NCI-H82 treated with DMSO at 0.1 percent for 48 hours (cell line): ENCODE data around the gene LDB2.
A peak's percentile ranks its signal among the peaks of the same experiment; 100 is the strongest.

ENCODE experiments used
- DNase-seq: peaks from one replicate; lab custom pipeline; 2025; ENCODE audit not compliant: unreplicated experiment; lab: John Stamatoyannopoulos, UW

LDB2 gene

DNA sequence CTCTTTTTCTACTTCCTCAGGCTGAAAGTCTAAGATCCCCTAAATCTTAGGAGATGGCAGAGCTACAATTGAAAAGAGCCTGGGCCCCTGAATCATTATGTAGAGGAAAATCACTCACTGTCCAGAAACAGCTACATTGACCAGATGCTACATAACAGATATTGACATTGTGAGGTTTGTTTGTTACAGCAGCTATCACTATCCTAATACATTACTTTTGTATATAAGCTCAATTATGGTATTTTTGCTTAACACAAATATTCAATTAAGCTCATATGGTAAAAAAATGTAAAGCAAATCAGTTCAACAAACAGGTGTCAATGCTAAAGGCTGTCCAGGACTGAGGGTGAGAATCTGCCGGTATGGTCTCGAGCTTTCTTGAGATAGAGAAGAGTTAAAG, 89.4 kb downstream of the LDB2 start:
- no peak for DNase-seq

DNA sequence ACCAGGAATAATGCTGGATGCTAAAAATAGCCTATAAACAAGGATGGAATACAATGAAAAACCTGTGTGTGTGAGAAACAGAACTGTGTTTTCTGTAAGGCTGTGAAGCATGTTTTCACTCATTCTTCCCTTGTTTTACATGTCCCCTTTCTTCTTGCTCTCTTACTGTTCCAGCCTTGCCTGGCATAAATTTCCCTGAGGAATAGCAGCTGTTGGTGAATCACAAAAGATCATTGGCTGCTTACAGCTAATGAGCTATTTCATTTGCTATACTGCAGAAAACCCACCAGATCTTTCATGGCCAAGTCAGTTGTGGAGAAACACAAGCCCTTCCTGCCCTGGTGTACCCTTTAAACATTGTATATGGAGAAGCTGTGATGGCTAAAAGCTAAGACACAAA, 91.1 kb downstream of the LDB2 start:
- no peak for DNase-seq

DNA sequence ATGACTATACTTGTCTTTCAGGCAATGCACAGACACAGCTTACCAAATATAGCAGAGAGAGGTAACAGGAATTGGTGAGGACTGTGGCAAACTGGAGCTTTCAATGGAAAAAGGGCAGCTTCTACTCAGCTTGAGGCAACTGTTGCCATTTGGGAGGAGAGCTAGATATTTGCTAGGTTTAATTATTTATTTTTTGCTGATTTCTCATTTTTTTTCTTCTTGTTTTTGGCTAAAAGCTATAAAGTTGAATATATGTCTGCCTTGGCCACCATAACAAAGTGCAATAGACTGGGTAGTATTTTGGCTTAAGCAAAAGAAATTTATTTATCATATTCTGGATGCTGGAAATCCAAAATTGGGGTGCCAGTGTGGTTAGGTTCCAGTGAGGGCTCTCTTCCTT, 93.9 kb downstream of the LDB2 start:
- no peak for DNase-seq

DNA sequence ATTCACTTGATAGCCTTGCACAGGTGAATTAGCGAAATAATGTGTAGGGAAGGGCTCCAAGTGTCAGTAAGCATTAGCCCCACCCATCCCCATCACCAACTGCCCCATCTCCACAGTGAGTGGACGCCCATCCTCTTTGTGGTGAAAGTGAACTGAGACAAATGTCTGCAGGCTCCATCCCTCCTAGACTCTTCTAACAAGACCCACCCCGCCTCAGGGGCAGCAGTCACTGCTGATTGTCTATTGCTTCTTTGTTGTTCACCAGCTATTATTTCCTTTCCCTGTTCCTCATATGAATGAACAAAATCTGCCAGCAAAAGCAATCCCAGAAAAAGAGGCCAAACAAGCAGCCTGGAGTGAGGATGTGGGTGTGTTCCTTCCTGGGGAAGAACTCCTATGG, 96.4 kb downstream of the LDB2 start:
- DNase-seq, result no peak

DNA sequence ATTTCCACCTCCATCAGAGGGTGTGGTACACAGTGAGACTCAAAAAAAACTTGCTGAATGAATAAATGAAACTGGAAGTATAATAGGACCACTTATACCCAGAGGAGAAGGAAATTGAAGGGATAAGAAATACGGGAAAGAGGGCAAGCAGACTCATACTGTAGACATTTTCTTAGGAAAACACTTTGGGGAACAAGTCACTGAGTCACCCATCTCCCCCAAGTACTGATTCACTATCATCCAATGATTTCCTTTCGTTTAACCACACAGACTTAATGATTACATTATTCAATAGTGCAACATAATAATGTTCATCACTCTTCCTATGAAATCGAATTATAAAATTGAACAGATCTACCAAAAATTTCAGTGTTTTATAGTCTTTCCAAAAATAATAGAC, 97.1 kb downstream of the LDB2 start:
- DNase-seq, result no peak

DNA sequence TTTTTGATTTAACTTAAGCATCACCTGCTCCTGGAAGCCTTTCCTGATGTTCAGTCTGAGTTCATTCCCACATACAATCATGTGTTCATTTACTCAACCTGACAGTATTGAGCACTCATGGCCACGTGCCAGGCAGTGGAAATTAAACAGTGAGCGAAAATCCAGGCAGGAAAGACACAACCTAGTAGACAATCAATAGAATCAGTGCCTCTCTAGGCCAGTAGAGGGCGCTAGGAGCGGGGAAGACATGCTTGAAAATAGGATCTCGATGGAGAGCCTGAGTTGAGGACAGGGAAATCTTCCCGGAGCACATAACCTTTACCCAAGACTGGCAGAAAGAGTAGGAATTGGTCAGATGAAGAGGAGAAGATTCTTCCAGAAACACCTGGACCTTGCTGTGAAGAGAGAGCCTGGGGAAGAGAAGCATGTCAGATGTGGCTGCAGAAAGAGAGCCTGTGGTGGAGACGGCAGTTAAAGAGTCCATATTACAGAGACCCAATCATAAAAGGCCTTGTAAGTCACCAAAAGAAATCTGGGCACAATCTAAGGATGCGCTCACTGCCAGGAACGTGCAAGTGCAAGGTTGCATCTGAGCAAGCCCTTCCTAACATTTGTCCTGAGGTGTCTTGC, 103.5 kb downstream of the LDB2 start:
- DNase-seq, result peak; percentile 2

DNA sequence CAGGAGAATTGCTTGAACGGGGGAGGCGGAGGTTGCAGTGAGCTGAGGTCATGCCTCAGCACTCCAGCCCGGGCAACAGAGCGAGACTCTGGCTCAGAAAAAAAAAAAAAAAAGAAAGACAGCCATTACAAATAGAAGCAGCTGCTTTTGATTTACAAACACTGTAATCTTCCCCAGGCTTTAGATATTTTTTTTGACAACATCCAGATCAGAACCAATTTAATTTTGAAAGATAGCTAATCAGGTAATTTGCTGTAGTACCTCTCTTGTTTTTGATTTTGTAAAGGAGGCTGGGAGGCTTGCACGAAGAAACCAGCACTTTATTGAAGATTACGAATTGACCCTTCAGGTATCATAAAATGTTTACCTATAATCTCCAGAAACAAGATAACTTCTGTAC, 107.0 kb downstream of the LDB2 start:
- DNase-seq, result no peak

DNA sequence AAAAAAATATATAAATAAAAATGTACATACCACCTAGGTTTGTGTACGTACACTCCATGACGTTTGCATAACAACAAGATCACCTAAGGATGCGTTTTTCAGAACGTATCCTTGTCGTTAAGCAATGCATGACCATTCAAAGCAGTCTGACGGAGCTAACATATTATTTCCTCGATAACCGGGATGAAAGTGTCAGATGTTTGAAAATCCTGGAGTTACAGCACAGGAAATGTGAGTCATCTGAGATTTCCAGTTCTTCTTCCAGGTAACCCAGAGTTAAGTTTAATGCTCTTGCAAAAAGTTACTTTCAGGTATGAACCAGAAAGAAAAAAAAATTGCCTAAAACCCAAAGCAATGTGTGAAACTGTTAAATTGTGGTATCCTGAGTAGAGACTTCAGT, 107.9 kb downstream of the LDB2 start:
- DNase-seq, result no peak

DNA sequence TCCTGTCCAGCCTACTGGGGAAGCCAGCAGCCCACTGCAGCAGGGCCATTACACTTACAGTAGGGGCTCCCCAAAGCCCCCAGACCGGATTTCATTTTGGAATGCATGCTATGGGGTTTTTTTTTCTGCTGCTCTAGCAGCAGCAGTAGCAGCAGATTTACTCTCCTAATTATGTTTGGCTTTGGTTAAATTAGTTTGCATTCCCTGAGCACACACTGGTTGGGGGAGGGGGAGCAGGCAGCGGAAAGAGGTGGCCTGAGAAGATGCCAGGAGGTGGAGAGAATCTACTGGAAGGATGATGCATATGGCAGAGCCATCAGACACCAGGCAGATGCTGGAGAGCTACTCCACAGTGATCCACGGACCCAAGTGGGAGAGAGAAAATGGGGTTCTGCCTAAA, 109.6 kb downstream of the LDB2 start:
- DNase-seq, result no peak

DNA sequence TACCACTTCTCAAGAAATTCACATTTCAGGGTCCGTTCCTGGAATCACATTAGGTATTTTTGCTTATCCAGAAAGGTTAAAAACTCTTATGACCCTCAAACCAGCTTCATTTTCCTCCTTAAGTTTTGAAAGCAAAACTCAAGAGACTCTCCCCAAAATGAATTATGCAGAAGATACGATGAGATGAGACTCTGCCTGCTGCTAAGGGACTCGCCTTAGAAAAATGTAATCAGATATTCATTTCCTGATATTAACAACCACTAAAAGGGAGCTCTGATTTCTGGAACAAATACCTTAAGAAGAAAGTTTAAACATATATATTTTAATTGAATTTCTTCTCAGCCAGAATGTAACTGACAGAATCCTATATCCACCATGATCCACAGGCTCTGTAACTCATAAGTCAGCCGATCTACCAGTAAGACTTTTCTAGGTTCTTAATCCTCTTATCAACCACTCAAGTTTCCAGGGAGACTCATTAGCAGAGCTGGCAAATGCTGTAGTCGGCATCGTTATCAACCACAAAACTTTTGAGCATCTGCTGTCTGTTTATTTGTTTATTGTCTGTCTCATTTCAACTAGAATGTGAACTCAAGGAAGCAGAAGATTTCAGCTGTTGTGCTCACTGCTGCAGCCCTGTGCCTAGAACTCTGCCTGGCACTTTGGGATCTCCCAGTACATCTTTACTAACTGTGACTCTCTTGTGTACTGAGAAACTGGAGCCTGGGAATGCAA, 112.5 kb downstream of the LDB2 start:
- peak; percentile 1 for DNase-seq

DNA sequence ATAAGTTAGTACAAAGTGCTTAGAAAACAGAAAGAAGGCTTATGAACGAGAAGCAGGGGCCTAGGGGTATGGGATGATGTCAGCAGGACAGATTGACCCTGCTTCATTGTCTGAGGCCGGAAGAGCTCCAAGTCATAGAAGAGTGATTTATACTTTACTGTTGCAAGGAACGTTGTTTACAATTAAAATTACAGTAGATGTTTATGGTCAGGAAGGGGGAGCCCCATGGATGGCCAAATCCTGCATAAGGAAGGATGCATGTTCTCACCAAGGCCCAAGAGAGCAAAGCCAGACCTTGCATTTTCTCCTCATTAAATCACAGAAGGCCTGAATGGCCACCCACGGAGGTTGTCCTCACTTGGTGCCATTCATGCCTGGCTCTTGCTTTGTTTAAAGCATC, 115.3 kb downstream of the LDB2 start:
- DNase-seq, result no peak

DNA sequence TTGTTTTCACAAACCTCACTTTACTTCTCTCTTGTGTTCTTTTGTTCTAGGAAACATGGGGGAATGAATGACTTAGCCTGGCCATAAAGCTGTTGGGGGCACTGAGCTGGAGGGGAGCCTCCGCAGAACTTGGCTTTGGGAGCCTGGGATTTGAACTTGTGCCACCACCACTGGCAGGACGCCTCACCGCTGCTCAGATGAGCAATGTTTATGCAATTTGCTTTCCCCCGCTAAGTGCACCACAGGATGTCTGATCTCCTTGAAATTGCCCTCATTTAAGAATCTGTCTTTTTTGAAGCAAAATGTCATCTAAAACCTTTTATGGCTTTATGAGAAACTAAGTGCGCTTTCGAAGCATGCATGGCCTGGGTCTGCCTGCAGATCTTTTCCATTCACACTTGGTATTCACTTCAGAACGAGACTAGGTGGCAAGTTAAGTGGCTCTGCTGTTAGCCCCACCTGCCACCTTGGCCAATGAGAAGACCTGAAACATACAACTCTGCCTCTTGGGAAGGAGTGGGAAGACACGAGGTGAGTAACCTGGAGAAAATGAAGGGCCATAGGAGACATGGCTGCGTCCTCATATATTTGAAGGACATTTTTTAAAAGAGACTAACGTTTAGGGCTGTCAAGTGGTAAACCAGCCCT, 119.3 kb downstream of the LDB2 start:
- no peak for DNase-seq

DNA sequence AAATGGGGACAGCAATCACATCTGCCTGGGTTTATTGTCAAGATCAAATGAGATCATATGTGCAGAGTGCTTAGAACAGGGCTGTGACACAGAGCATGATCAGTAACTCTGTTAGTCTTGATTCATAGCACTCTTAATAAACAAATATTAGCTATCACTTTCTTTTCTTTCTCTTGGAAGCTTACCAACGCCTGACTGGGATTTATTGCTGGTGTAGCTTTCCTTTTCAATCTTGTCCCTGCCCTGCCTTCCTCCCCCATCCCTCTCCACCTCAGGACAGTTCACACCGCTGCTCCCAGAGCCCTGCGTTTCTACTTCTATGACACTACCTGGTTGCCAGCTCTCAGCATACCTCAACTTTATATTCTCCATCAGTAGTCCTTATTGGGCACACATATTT, 120.7 kb downstream of the LDB2 start:
- no peak for DNase-seq

DNA sequence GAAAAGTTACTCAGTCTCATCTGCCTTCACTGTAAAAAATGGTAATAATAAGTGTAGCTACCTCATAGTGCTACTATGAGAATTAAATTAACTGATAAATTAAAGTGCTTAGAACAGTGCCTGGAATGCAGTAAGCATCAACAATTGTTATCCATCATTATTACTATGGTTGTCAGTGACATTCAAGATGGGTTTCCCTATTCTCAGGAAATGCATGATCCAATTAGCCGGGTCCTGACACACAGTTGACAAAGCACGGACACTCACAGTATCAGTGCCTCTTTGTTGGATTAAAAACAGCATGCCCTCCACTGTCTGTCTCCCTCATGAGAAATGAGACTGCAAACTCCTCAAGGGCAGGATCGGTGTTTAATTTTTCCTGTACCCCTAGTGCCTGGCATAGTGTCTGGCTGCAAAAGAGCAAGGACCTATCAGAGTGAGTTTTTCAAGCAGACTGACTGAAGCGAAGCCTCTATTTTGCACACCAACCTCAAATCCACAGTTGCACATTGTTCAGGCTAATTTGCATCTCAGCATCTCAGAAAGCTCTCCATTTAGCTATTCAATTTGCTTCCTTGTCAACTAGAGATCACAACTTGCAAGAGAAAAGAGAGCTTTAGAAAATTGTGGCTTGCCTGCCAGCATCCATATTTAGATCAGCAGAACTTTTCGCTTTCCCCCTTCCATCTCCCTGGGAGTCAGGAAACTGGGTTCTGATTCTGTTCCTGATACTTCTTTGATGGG, 122.9 kb downstream of the LDB2 start:
- DNase-seq, result no peak

DNA sequence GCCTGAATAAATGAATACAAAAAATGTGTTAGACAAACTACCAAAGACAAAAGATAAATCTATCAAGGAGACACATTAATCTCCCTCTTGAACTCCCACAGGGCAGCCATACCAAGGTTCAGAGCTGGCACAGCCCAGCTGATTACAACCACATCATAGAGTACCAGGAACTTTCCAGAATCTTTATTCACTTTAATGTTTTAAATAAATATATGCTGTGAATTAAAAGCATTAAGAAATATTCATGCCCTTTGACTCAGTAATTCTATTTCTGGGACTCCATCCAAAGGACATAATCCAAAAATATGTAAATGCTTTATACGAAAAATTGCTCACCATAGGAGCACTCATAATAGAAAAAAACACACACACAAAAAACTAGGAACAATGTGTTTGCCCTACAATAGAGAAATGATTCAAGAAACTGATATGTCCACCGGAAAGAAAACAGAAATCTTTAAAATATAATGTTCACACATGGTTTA, 126.0 kb downstream of the LDB2 start:
- DNase-seq, result no peak

DNA sequence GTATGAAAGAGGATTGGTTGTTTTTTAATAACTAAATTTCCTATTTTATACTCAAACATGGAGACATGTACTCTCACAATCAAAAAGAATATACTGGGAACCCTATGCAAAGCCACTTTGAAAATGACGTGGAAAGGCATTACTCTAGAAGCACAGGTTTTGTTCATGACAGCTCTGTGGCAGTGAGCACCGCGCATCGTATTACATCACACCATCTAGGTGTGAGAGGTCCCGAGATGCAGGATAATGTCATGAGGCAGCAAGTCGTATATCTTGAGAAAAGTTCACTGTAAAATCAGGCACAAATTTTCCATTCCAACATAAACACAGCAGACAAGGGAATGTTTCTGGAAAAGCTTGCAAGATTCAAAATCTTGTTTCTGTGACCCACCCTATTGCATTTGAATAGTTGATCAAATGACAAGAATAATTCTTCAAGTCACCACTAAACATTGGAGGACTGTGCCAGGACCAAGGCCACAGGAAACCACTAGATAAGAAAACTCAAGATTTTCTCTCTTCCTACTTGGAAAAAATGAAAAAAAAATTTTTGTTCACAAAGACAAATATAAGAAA, 127.6 kb downstream of the LDB2 start:
- DNase-seq, result no peak

DNA sequence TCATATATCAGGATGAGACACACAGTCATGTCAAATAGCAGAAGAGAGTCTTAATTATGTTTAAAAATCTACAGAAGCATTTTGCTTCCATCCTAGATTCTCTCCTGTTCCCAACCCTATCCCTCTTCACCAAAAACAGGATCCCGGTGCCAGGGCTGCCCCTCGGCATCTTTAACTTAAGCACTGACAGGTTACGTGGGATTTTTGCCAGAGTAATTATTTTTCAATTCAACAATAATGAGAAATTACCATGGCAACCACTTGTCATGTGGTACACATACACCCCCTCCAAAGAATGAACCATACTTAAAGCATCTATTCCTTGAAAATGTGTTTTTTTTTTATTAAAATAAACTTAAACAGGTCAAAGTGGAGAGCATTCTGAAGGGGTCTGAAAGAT, 130.6 kb downstream of the LDB2 start:
- DNase-seq, result no peak

DNA sequence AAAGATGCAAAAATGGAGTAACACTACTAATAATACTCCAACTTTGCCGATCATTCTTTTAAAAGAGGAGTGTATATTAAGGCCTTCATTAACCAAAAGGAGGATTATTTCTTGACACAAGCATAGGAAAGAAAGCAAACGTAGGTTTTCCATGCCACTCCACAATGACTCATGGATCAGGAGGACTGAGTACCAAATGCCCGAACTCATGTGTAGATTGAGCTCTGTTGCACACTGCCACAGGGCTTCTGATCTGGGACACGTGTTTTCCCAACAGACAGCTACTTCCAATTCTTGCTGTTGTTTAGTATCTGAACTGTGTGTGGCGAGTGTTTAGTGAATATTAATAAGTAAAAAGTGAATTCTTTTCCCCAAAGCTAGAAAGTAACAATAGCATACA, 131.2 kb downstream of the LDB2 start:
- DNase-seq, result no peak

DNA sequence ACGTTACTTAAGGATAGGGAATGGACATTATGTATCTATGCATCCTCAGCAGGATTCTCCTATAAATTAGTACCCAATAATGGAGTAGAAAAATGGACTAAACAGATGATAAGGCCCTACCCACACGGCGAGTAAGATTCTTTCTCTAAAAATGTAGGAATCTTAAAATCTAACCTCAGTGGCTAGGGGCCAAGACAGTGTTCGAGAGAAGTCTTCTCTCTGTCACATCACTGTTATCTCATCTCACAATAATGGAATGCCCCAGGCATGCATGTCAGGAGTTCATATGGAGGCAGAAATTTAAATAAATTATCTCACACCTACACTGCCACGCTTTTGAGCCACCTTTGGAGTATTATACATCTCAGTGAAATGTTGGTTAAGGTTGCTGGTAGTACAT, 132.9 kb downstream of the LDB2 start:
- DNase-seq, result no peak

DNA sequence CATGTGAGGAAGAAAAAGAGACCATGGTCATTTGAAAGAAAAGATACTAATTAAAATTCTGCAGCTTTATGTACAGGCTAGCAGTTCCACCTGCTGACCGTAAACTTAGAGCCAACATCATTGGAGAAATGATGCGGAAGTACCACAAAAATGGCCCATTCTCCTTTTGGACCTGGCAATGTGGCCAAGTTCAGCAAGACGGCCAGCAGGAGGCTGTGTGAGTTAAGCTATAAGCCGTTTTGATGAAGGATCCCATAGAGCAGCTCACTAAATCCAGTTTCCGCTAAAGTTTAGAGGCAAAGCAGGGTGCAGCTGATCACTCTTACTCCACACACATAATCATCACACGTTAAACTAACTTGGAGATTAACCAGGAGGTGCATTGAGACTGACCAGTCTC, 133.8 kb downstream of the LDB2 start:
- no peak for DNase-seq

DNA sequence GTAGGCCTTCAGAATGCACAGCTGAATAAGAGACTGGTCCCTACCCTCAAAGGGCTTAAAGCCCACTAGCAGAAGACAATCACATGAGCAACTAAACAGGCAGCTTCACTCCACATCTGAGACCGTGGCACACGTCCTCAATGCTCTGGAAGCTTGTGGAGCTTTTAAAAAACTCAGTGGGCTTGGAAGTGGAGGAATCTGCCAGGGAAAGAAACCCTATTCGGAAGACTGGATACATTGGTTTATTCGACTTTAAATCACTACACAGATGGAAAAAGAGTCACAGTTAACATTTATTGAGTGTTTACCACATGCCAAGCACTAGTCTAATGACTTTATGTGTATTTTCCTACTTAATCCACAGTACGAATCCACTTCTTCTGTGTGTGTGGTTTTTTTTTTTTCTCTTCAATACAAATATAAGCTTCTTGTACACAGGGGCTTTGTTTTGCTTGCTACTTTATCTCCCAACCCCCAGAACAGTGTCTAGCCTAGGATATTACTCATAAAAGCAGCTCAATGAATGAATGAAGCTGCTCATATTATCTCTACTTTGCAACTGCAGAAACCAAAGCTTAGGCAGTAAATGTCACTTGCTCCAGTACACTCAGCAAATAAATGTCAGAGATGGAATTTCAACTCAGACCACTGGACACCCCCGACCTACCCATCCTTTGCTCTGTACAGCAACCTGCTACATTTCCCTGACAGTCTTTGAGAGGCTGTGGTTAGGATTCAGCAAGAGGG, 137.7 kb downstream of the LDB2 start:
- DNase-seq, result no peak
